WTC11 (cell line): ENCODE measurements around the gene MAPT.

Experiments used
- MLX ChIP-seq: sonication (generic); formaldehyde crosslinking; IDR thresholded peaks from 2 replicates; pipeline ENCODE4 v1.8.1; 2023; ENCODE audit warnings: mild to moderate bottlenecking, missing genetic modification reagents, moderate library complexity
- TF ChIP-seq, protein P1 (sequence below): sonication (generic); formaldehyde crosslinking; IDR thresholded peaks from 2 replicates; pipeline ENCODE4 v1.8.1; 2022; ENCODE audit warnings: mild to moderate bottlenecking, moderate library complexity, missing genetic modification reagents

GRCh38 chr17:45914047-45914717 lies 19.8 kb downstream of the MAPT start:
- TF ChIP-seq, protein P1, sequence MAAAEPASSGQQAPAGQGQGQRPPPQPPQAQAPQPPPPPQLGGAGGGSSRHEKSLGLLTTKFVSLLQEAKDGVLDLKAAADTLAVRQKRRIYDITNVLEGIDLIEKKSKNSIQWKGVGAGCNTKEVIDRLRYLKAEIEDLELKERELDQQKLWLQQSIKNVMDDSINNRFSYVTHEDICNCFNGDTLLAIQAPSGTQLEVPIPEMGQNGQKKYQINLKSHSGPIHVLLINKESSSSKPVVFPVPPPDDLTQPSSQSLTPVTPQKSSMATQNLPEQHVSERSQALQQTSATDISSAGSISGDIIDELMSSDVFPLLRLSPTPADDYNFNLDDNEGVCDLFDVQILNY (CRISPR knock-in tag), result no peak
- no peak for TF ChIP-seq MLX (CRISPR knock-in tag)
